ENCODE measurements around the gene EXOC6B.

Gene EXOC6B

DNA sequence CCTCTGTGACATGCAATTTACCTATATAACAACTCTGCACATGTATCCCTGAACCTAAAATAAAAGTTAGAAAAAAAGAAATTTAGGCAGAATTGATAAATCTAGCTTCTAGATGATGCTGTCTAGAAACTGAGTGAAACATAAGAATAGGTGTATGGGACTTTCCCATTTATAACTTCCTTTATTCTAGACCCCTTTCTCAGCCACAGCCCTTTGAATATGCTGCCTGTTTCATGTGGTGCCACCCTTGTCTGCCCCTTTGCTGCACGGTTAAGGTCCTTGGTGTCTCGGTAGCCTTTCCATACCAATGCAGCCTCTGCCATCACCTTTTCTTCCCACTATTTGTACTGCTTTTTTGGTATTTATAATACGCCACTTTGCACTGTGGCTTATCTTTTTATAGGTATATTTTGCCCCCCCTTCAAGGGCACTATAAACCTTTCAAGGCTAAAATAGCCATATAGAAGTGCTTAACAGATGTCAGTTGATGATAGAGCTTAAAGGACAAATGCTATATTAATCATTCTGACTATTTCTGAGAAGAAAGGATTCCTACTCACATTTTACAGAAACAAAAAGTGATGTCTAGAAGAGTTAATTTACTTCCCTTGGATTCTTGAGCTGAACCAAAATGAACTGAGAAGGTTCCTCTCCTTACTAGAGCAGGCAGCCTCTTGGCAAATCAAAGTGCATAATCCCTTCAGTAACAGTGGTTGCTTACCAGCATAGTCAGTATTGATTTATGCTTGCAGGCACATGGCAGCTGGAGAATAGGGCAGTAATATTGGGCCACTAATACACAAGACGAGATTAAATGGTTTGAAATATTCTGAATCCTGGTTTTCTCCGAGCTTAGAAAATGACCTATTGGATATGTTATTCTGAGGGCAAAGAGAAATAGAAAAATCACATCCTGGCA, 590.1 kb downstream of the EXOC6B start:
- Histone ChIP-seq H2AFZ (no peak overlapping the region), H3K9me3 (ENCODE audit: control insufficient read depth, low read length) (no peaks in the 10 kb centered on the region), H3K9ac (no peak overlapping the region), H3K36me3 (ENCODE audit: control insufficient read depth, insufficient read depth, low read length) (no peaks in the 10 kb centered on the region), H3K4me1 (no peaks in the 10 kb centered on the region), H3K27ac (no peak overlapping the region), H3K4me2 (ENCODE audit: low read length) (no peak overlapping the region), H3K4me3 (ENCODE audit: low read depth, low read length) (no peak overlapping the region), H3K79me2 (no peaks in the 10 kb centered on the region), H3K27me3 (ENCODE audit: control insufficient read depth, insufficient read depth, low read length) (no peaks in the 10 kb centered on the region)
- TF ChIP-seq CTCF (IDR thresholded peaks at IDR 0.05): no peak

DNA sequence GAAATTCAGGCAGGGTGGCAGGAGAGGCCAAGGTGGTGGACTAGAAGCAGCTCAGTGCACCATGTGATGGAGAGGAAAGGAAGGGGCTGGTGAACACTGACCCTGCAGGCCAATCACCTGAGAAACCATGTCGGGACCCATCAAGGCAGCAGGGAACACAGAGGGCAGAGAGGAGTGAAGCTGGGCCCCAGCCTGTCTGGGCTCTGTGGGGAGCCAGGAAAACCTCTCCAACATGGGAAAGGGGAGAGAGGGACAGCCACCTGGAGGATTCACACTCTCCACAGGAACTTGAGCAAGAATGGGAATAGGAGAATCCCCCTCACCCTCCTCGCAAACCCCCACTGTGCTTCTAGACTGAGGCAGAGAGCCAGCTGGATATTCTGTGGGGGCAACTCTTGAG, 592.6 kb downstream of the EXOC6B start:
- no peak overlapping the region for H3K4me2 ChIP-seq (ENCODE audit: low read length)
- H3K27ac ChIP-seq: no peak overlapping the region
- H3K27me3 ChIP-seq (ENCODE audit: control insufficient read depth, insufficient read depth, low read length): no peaks in the 10 kb centered on the region
- no peak overlapping the region for H2AFZ ChIP-seq
- TF ChIP-seq CTCF (IDR thresholded peaks at IDR 0.05): no peak
- H3K4me3 ChIP-seq (ENCODE audit: low read depth, low read length): no peak overlapping the region
- no peaks in the 10 kb centered on the region for H3K4me1 ChIP-seq
- H3K79me2 ChIP-seq: no peaks in the 10 kb centered on the region
- H3K9me3 ChIP-seq (ENCODE audit: control insufficient read depth, low read length): no peaks in the 10 kb centered on the region
- no peaks in the 10 kb centered on the region for H3K36me3 ChIP-seq (ENCODE audit: control insufficient read depth, insufficient read depth, low read length)
- H3K9ac ChIP-seq: no peak overlapping the region

- Histone ChIP-seq H3K4me3 (ENCODE audit: low read depth, low read length) (no peak overlapping the region), H3K36me3 (ENCODE audit: control insufficient read depth, insufficient read depth, low read length) (no peaks in the 10 kb centered on the region)
- no peak for TF ChIP-seq CTCF (IDR thresholded peaks at IDR 0.05)
Observed at GRCh38 chr2:72222829-72223564, 602.8 kb downstream of the EXOC6B start.

DNA sequence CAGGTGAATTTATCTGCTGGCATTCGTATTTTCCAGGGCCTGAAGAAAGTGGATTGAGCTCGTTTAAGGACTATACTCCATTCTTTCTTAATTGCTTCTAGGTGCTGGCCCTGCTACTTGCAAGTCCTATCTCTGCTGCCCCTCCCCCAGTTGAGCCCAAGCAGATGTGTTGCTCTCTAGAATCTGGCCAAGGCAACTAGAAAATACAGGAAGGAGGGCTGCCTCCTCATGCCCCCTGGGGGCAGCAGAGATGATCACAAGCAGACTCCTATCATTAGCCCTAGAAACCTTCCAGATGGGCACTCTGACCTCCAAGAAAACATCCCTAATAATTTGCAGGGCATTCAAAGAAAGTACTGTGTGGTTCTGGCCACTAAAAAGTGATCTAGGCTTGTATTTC, 605.7 kb downstream of the EXOC6B start:
- Histone ChIP-seq H3K9ac (no peak overlapping the region), H3K4me3 (ENCODE audit: low read depth, low read length) (no peak overlapping the region), H3K36me3 (ENCODE audit: control insufficient read depth, insufficient read depth, low read length) (no peaks in the 10 kb centered on the region), H3K4me2 (ENCODE audit: low read length) (no peak overlapping the region), H3K27ac (no peak overlapping the region), H2AFZ (no peak overlapping the region), H3K27me3 (ENCODE audit: control insufficient read depth, insufficient read depth, low read length) (no peaks in the 10 kb centered on the region), H3K79me2 (no peaks in the 10 kb centered on the region), H3K4me1 (no peaks in the 10 kb centered on the region), H3K9me3 (ENCODE audit: control insufficient read depth, low read length) (no peaks in the 10 kb centered on the region)
- no peak for TF ChIP-seq CTCF (IDR thresholded peaks at IDR 0.05)

More at GRCh38 chr2:72222829-72223564, 602.8 kb downstream of the EXOC6B start:
- Histone ChIP-seq H3K9me3 (ENCODE audit: control insufficient read depth, low read length) (no peaks in the 10 kb centered on the region), H3K9ac (no peak overlapping the region), H3K4me1 (no peaks in the 10 kb centered on the region), H3K27ac (no peak overlapping the region), H3K79me2 (no peaks in the 10 kb centered on the region), H3K4me2 (ENCODE audit: low read length) (no peak overlapping the region), H3K27me3 (ENCODE audit: control insufficient read depth, insufficient read depth, low read length) (no peaks in the 10 kb centered on the region), H2AFZ (no peak overlapping the region)

Measured in parathyroid adenoma (tissue), 2 donors.